ENCODE data around the gene NUP93.

GRCh38 chr16:56814537-56815432 lies 84.9 kb downstream of the NUP93 start:
- TF ChIP-seq POLR2A (IDR thresholded peaks at IDR 0.05): no peak
- TF ChIP-seq POLR2AphosphoS5 (IDR thresholded peaks at IDR 0.05): no peak
- TF ChIP-seq CTCF (IDR thresholded peaks at IDR 0.05): no peak
